NOMO-1 treated with dmso at 0.1 percent for 144 hours (cell line): ENCODE measurements around the gene NPR3.
"Not testable (repeated sequence)": the region's sequence is repeated elsewhere in the genome, so short reads cannot be mapped to it uniquely, and the experiment has no call there.

Source experiments
- DNase-seq: peaks from one replicate; lab custom pipeline; 2025; ENCODE audit not compliant: unreplicated experiment; lab: John Stamatoyannopoulos, UW

NPR3 gene

GRCh38 chr5:32760091-32760509 lies 49.0 kb downstream of the NPR3 start:
- no peak for DNase-seq

GRCh38 chr5:32765266-32765665 lies 54.1 kb downstream of the NPR3 start:
- DNase-seq: no peak

DNA sequence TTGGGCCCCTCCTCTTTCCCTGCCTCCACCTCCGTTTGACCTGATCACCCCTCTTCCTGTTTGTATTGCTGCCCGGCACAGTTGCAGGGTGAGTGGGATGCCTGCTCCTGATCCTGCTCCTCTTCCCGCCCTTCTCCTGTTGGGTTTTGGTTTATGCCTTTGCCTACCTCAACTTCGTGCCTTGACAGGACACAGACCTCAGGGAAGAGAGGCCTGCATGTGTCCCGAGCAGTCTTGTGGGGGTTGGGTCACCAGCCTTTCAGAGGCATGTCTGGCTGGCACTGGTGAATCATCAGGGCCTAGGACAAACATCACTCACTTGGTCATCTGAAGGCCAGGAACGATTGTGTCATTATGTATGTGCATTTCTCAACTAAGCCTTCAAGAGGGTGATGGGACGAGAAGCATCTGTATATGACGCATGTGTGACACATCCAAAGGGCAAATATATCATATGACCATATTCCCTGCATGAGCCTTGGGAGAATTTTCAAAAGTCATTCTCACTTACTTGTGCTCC lies 56.9 kb downstream of the NPR3 start:
- DNase-seq: no peak

DNA sequence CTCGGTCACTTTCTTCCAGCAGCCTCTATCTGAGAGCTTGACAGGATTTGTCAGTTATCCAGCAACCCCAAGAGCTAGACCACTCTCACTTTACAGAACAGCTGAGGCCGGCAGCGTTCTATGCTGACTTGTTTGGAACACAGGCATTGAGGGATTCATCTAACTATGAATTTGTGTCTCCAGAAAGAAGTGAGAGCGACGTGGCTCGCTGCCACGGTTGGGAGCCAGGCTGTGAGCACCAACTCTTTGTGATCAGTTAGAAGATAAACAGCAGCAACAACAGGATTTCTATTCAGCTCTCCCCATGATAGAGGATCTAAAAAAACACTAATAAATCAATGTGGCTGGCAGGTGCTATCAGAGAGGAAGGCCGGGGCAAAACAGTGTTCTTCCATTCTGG lies 58.6 kb downstream of the NPR3 start:
- DNase-seq: no peak

GRCh38 chr5:32770444-32770843 lies 59.3 kb downstream of the NPR3 start:
- no peak for DNase-seq

- DNase-seq: no peak
These were observed 59.9 kb downstream of the NPR3 start for GRCh38 chr5:32771037-32771436.

GRCh38 chr5:32773944-32774343 lies 62.8 kb downstream of the NPR3 start:
- DNase-seq: no peak

- DNase-seq: no peak
These were observed 65.1 kb downstream of the NPR3 start for GRCh38 chr5:32776200-32776599.

DNA sequence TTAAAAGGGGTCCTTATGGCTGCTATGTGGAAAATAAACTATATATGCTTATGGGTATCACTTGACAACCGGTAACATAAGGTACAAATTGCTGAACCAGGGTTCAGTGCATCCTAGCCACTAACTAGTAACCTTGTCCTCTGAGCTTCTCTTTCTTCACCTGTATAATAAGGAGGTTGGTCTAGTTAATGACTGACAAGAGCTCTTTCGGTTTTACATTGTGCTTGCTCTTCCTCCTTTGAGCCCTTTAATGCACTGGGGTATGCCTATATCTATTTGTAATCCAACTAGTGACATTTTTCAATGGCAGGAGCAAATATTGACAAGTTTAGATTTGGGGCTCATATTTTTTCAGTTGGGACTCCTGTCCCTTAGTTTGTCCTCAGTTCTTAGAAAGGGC lies 66.1 kb downstream of the NPR3 start:
- DNase-seq: no peak

DNA sequence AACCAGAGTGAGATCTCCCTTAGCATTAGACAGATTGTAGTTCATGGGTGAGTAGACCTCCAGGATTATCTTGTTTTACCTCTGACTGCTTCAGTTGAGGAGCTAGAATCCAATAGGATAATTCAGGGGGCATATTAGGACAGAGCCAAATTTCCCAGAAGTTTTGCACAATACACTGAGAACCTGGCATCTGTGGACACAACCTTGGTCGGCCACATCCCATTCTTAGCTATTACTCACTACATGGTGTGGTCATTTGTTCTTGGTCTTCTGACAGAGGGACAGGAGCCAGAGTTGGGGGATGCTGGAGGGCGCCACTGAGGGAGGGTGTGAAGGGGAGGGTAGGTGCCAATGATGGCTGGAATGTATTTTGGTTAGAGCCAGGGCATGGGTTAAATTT lies 66.6 kb downstream of the NPR3 start:
- DNase-seq: no peak

DNA sequence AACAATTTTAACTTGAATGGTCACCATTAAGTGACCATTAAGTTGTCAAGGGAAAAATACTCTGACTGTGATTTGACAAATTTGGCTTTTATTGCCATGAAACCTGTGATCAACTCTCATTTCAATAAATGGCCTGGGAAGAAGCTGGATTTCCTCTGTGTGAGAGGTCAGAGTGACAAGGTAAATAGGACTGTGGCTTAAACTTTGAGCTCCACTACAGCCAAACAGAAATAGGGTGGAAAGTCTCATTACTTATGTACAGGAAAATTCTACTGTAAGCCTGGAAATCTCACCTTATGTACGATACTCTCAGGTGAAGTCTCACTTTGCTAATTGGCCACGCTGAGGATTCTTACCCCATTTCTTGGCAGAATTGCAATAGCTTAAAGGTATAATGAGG lies 67.3 kb downstream of the NPR3 start:
- DNase-seq: no peak

DNA sequence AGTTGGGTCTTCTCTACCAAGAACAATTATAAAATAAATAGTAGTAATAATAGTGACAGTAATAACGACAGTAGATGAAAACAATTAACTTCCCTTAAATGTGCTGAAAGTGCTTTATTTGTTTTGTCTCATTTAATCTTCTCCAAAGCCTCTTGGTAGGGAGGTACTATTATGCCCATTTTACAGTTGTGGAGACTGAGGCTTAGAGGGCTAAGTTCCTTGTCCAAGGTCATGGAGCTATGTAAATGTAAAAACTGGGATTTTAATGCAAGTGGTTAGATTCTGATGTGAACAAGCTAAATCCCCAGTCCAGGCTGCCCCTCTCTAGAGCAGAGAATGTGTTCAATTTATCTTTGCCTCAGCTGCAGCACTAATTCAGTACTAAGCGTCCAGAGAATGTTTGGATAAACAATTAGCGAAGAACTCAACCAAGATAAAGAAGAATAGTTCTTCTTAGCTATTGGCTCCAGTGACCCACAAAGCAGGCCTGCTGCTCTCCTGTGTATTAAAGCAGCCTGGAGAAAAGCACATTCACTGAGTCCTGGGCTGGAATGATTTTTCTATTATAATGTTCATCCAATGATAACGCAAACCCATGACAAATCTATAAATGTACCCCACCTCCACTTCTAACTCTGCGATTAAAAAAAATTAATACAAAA lies 68.8 kb downstream of the NPR3 start:
- DNase-seq: no peak

DNA sequence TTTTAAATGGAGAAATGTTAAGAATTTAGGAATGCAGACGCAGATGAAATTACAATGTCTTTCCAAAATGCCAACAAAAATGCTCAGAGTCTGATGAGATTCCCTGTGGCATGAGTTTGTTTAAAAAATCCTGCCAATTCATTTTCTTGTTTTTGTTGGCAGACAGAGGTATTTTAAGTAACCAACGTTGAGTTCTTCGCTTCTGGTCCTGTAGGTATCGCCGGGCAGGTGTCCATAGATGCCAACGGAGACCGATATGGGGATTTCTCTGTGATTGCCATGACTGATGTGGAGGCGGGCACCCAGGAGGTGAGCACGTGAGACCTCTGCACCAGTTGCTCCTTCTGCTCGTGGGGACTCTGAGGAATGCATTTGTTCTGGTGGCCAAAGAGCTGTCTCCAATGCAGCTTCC lies 69.4 kb downstream of the NPR3 start:
- no peak for DNase-seq

DNA sequence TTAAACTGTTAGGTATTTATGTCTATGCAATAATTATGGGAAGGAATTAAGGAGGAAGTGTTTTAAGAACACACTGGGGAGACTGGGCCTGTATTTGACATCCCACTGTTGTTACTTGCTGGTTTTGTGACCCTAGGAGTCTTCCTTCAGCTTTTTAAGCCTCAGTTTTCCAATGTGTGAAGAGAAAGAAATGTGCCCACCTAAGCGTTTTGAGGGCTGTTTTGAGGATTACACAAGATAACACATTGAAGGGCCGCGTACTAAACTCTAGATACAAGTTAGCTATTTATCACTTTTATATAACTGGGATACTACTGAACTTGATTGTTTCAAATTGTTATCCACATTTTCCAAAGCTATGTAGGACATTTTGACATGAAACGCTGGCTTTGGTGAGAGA lies 72.5 kb downstream of the NPR3 start:
- no peak for DNase-seq

DNA sequence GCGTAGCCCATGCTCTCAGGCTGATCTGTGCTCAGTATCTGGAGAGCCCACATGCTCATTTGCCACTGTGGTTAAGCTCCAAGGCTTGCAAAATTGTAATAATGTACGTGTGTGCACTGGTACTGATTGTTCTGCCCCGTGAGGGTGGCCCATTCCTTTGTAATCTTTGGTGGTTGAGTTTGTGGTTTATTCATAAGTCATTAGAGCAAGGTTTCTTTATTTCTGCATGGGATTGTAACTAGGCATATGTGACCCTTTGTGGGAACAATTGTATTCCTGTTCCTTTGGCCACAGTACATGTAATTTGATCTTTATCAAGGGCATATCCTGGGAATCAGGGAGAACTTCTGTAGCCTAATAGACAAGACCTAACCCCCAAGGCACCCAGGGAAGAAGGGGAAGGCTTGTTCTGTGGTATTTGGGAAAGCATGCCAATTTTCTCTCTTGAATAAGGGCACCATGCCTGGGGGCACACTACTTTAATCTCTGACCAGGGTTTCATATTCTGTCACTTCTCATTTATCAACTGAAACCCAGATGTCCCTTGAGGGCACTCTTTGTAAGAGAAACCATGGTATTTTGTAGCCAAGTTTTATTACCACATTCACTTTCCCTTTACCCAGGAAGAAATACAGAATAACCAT lies 74.6 kb downstream of the NPR3 start:
- no peak for DNase-seq

DNA sequence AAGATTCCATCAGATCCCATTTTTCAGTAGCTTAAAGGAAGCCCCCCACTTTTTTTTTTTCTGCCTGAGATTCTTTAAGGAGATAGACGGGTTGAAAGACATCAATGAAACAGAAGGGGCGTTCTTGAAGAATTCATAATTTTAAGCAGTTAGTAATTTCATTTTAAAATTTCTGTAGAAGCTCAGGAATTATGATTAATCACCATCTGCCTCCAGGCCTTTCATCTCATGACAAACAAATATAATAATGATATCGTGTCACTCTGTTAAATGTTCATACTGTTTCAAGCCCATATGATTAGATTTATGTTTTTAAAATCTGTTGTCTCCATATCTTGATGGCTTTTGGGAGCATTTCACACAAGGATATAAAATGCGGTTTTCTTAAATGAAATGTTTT lies 75.2 kb downstream of the NPR3 start:
- no peak for DNase-seq

- no peak for DNase-seq
These were observed 79.4 kb downstream of the NPR3 start for GRCh38 chr5:32790411-32790951.

DNA sequence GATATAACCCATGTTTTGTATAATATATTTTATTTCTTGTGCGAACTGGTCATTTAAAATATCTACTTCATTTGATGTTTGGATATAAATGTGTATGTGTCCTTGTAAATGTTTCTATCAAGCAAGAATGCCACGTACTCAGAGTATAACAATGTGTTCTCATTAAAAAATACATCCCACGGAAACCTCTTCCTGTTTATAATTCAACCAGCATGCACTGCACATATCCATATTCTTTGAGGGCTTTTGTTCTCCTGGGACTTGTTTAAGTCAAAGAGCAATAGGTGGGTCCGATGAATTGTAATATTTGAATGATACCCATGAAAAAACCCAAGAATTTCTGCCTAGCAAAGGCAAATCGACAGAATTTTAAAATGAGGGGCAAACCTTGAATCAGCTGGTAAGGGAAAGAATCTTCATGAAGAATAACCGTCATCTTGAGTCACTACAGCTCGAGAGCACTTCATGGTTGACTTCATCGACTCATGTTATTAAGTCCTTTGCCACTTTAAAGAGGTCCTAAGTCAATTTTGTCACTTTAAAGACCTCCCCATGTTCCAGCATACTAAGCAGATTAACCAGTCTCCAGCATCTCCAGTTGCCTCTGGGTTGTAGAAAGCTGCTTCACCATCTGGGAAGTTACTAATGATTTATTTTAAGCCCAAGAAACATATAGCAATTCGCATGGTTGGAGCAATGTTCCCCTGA lies 80.6 kb downstream of the NPR3 start:
- no peak for DNase-seq

- DNase-seq: no peak
These were observed 83.0 kb downstream of the NPR3 start for GRCh38 chr5:32794086-32794485.

- no peak for DNase-seq
These were observed 91.6 kb downstream of the NPR3 start for GRCh38 chr5:32802764-32803163.

DNA sequence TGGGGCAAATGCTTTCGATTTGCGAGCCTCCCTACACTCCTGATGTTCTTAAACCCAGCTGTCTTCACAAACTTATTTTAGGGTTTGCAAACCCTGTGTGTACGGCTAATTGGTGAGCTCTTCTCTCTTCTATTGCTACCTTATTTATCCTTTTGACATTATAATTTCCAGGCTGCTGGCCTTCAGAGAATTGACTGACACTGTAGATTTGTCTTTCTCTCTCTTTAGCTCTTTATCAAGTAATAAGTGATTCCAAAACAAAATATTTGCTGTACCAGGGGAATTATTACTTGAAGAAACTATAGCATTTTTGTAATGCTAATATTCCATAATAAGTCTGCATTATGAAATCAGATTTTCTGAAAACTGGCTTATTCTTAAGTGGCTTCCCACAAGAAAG lies 92.5 kb downstream of the NPR3 start:
- no peak for DNase-seq

- DNase-seq: not testable (repeated sequence)
These were observed 94.3 kb downstream of the NPR3 start for GRCh38 chr5:32805462-32805861.
